Hepatocyte (in vitro differentiated cells): ENCODE results near the gene PIK3C2A. TPM values are rescaled to one million over a fixed set of nuclear protein-coding genes. Genes with fewer than 3 reads are reported as not detected.

Experiments
- DNase-seq: peaks from one replicate; pipeline ENCODE4 v3.0.0-alpha.2; 2016; ENCODE audit warnings: low spot score
- H2AFZ ChIP-seq: fragments of 200-600 bp; sonication (generic); 2 replicates; pipeline ENCODE4 v1.6.0; 2016; ENCODE audit warnings: antibody characterized with exemption, mild to moderate bottlenecking
- H3K27ac ChIP-seq: fragments of 200-600 bp; sonication (generic); 2 replicates; pipeline ENCODE4 v1.5.1; 2016; ENCODE audit warnings: mild to moderate bottlenecking
- H3K27me3 ChIP-seq: fragments of 200-600 bp; sonication (generic); 2 replicates; pipeline ENCODE4 v1.6.1; 2016
- H3K36me3 ChIP-seq: fragments of 200-600 bp; sonication (generic); replicated peaks from 2 replicates; pipeline ENCODE4 v1.5.1; 2016; ENCODE audit warnings: low read depth; ENCODE audit not compliant: insufficient read depth
- H3K4me1 ChIP-seq: fragments of 200-600 bp; sonication (generic); 2 replicates; pipeline ENCODE4 v1.5.1; 2016; ENCODE audit warnings: mild to moderate bottlenecking, moderate library complexity; ENCODE audit not compliant: insufficient read depth
- H3K4me2 ChIP-seq: fragments of 200-600 bp; sonication (generic); 2 replicates; pipeline ENCODE4 v1.6.0; 2016
- H3K4me3 ChIP-seq: fragments of 200-600 bp; sonication (generic); 2 replicates; pipeline ENCODE4 v1.5.1; 2016; ENCODE audit warnings: mild to moderate bottlenecking
- H3K79me2 ChIP-seq: fragments of 200-600 bp; sonication (generic); 2 replicates; pipeline ENCODE4 v1.6.0; 2017; ENCODE audit warnings: mild to moderate bottlenecking
- H3K9me2 ChIP-seq: fragments of 200-600 bp; sonication (generic); replicated peaks from 2 replicates; pipeline ENCODE4 v1.6.0; 2017; ENCODE audit warnings: mild to moderate bottlenecking; ENCODE audit not compliant: insufficient read depth
- H3K9me3 ChIP-seq: fragments of 200-600 bp; sonication (generic); 2 replicates; pipeline ENCODE4 v1.5.1; 2016; ENCODE audit warnings: low read depth, mild to moderate bottlenecking
- H4K20me1 ChIP-seq: fragments of 200-600 bp; sonication (generic); 2 replicates; pipeline ENCODE4 v1.6.0; 2016; ENCODE audit warnings: mild to moderate bottlenecking; ENCODE audit not compliant: insufficient read depth, poor library complexity, severe bottlenecking
- CTCF ChIP-seq: fragments of 200-600 bp; sonication (generic); IDR thresholded peaks from 2 replicates; pipeline ENCODE4 v1.5.1; 2016; ENCODE audit warnings: antibody characterized with exemption, mild to moderate bottlenecking; ENCODE audit not compliant: poor library complexity
- EZH2 ChIP-seq: fragments of 200-600 bp; sonication (generic); IDR thresholded peaks from 2 replicates; pipeline ENCODE4 v1.6.1; 2016; ENCODE audit warnings: antibody characterized with exemption, mild to moderate bottlenecking, borderline replicate concordance
- EZH2phosphoT487 ChIP-seq: fragments of 200-600 bp; sonication (generic); IDR thresholded peaks from one replicate; pipeline ENCODE4 v1.6.1; 2018; ENCODE audit warnings: antibody characterized with exemption, mild to moderate bottlenecking, low read depth, moderate library complexity; ENCODE audit not compliant: unreplicated experiment, severe bottlenecking
- WGBS: methylation state at CpG from one replicate; pipeline ENCODE4 v1.1.6; 2016; ENCODE audit warnings: low lambda C conversion rate; ENCODE audit errors: missing lambda C conversion rate; 5-methylcytosine and 5-hydroxymethylcytosine counted together
- polyA plus RNA-seq: library from polyadenylated mRNA; unstranded; fragments of >200 nt; fragmentation: Nextera tagmentation; extraction: Ambion mirVana; gene quantifications from 2 replicates; pipeline ENCODE4 v1.2.1, GENCODE V29; 2016
- total RNA-seq: library from RNA; depleted of rRNA; stranded (reverse); fragments of >200 nt; gene quantifications from 2 replicates; pipeline ENCODE4 v1.2.3, GENCODE V29; 2014

Gene PIK3C2A
- total and polyA plus RNA-seq, 2 experiments from 2014 or later: 20.1 to 96.1 TPM

DNA sequence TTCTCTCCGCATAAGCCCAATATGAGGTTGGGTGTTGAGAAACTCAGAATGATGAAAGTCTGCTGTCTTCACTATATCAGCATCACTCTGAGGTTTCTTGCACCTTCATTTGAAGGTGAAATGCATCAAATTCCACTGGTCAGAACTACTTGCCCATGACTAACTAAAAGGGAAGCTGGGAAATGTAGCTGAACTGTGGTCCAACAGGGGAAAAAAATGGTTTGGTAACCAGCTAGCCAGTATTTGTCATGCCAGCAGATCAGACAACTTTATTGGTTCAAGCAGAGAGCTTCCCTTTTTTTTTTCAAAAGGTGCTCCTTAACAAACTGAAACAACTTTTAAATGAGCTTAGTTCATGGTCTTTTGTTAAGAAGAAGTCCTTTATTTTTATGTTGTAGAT lies 14.2 kb upstream of the PIK3C2A start:
- H3K4me2 ChIP-seq: no peak overlapping the region
- no peak overlapping the region for H3K4me3 ChIP-seq
- no peaks in the 10 kb centered on the region for H3K9me2 ChIP-seq
- no peaks in the 10 kb centered on the region for H3K79me2 ChIP-seq
- H2AFZ ChIP-seq: no peak overlapping the region
- no peaks in the 10 kb centered on the region for H3K9me3 ChIP-seq
- peak overlapping the region; percentile 9 for H3K27ac ChIP-seq
- no peaks in the 10 kb centered on the region for H3K4me1 ChIP-seq
- H3K36me3 ChIP-seq: no peaks in the 10 kb centered on the region
- TF ChIP-seq EZH2 (no peak), EZH2phosphoT487 (no peak), CTCF (no peak)
- WGBS: 85% methylated on average over 1 of the region's 1 CpG
- no peak for DNase-seq
- H3K27me3 ChIP-seq: no peaks in the 10 kb centered on the region
- H4K20me1 ChIP-seq: no peaks in the 10 kb centered on the region

DNA sequence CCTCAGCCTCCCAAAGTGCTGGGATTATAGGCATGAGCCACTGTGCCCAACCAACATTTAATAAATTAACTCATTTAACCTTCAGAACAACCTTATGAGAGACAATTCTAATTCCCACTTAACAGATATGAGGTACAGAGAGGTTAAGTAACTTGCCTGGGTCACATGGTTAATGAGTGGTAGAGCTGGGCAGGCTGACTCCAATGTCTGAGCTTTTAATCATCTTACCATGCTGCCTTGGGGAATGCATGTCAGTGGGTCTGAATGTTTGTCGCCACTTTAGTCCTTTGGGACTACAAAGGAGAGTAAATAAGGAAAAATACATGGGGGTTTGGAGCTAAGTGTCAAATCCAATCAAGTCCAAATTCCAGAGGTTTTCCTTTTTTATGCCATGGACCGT lies 11.2 kb upstream of the PIK3C2A start:
- Histone ChIP-seq H3K4me1 (no peaks in the 10 kb centered on the region), H4K20me1 (no peaks in the 10 kb centered on the region), H3K9me3 (no peaks in the 10 kb centered on the region), H3K4me2 (no peak overlapping the region), H2AFZ (no peak overlapping the region), H3K27ac (no peak overlapping the region), H3K36me3 (no peaks in the 10 kb centered on the region), H3K4me3 (no peak overlapping the region), H3K27me3 (no peaks in the 10 kb centered on the region), H3K79me2 (no peaks in the 10 kb centered on the region), H3K9me2 (no peaks in the 10 kb centered on the region)
- no peak for TF ChIP-seq EZH2phosphoT487
- no peak for TF ChIP-seq CTCF
- TF ChIP-seq EZH2: no peak
- WGBS: 67% methylated on average over 2 of the region's 2 CpGs
- DNase-seq: no peak

- Histone ChIP-seq H3K27ac (no peak overlapping the region), H3K27me3 (no peaks in the 10 kb centered on the region), H3K9me3 (no peaks in the 10 kb centered on the region), H3K9me2 (no peaks in the 10 kb centered on the region), H4K20me1 (no peaks in the 10 kb centered on the region), H3K36me3 (no peaks in the 10 kb centered on the region), H3K79me2 (no peaks in the 10 kb centered on the region), H3K4me2 (no peak overlapping the region), H2AFZ (no peak overlapping the region), H3K4me1 (no peaks in the 10 kb centered on the region), H3K4me3 (no peak overlapping the region)
- DNase-seq: no peak
- TF ChIP-seq EZH2: no peak
- TF ChIP-seq EZH2phosphoT487: no peak
- TF ChIP-seq CTCF: no peak
Observed at GRCh38 chr11:17218403-17218802, 10.6 kb upstream of the PIK3C2A start.

GRCh38 chr11:17217401-17217800 lies 9.6 kb upstream of the PIK3C2A start:
- TF ChIP-seq CTCF (no peak), EZH2 (no peak), EZH2phosphoT487 (no peak)
- H3K36me3 ChIP-seq: no peaks in the 10 kb centered on the region
- H3K27ac ChIP-seq: no peak overlapping the region
- H3K4me3 ChIP-seq: no peak overlapping the region
- no peak overlapping the region for H3K4me2 ChIP-seq
- H3K9me2 ChIP-seq: no peaks in the 10 kb centered on the region
- H3K79me2 ChIP-seq: no peaks in the 10 kb centered on the region
- no peak overlapping the region for H2AFZ ChIP-seq
- H3K9me3 ChIP-seq: no peaks in the 10 kb centered on the region
- no peak for DNase-seq
- no peaks in the 10 kb centered on the region for H3K27me3 ChIP-seq
- H4K20me1 ChIP-seq: no peaks in the 10 kb centered on the region
- H3K4me1 ChIP-seq: no peaks in the 10 kb centered on the region
- WGBS: 91% methylated on average over 3 of the region's 3 CpGs
